Stimulated activated CD8-positive, alpha-beta memory T cell treated with anti-CD3 and anti-CD28 coated beads, Interleukin-4, amount 100 ng/mL, for 24 hours (primary cell): ENCODE data around the gene LEKR1.
"Not testable (repeated sequence)": the region's sequence is repeated elsewhere in the genome, so short reads cannot be mapped to it uniquely, and the experiment has no call there.

Experiments used
- DNase-seq: peaks from one replicate; pipeline ENCODE4 v3.0.0-alpha.2; 2020; ENCODE audit warnings: low read depth

The LEKR1 gene

DNA sequence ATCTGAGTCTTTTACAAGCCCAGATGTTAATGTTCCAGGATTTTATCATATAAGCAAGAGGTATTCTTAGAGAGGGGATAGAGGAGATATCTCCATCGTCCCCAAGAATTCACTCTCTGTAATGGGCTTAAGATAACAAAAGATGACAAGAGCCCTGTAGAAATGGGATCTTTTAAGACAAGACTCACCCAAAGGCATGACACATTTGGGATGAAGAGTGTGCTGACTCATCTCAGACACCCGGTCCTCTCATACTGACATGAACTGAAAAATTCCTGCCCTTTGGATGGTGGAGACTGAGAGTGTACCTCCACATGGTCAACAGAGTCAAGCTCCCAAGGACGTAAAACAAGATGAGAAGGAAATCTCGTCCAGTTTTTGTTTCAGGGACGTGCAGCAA, 11.0 kb downstream of the LEKR1 start:
- no peak for DNase-seq

DNA sequence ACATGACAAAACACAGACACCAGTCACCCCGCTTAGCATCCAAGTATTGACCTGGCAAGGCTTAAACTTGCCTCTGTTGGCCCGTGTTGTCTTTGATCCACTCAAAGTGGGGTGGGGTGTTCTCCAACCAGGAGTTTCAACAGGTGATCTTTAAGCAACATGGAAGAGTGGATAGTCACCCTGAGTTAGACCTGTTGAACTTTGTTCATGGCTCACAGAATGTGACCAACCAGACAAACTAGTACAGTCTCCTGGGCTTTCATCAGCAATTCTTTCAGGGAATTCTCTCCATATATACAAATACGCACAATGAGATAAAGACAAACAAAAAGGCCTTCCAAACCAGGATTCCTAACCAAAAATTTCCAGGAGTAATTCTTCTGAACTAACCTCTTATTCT, 11.9 kb downstream of the LEKR1 start:
- DNase-seq: no peak

DNA sequence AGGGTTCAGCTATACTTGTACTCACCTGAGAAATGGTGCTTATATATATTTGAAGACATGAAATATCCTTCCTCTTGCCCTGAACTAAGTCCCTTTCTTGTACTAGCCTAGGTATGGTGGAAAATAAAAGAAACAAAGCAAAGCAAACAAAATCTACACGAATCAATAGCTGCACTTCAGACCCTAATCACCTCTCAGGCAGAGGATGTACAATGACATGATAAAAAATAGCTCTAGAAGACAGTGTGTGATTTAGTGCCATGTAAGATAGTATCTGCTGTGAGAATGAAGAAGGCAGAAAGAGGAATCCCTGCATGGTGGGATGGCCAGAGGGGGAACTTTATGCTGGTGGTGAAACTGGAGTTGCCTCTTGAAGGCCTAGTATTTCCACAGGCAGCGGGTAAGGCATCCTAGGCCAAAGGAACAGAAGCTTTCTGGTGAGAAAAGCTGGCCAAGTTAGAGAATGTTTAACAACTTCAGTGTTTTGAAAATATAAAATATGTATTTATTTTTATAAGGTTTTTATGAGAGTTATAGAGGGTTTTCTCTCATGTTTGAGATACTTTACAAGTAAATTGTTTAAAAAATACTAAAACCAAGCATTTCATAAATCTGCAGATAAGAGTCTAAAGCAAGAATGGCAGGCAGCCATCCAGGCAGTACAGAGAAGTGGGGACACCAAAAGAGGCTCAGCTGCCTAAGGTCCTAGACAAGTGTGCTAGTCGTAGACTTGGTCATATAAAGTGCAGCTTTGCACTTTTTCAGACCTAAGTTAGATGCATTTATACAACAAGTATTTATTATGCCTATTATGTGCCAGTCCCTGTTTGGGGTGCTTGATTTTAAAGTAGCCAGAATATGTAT, 14.9 kb downstream of the LEKR1 start:
- no peak for DNase-seq

DNA sequence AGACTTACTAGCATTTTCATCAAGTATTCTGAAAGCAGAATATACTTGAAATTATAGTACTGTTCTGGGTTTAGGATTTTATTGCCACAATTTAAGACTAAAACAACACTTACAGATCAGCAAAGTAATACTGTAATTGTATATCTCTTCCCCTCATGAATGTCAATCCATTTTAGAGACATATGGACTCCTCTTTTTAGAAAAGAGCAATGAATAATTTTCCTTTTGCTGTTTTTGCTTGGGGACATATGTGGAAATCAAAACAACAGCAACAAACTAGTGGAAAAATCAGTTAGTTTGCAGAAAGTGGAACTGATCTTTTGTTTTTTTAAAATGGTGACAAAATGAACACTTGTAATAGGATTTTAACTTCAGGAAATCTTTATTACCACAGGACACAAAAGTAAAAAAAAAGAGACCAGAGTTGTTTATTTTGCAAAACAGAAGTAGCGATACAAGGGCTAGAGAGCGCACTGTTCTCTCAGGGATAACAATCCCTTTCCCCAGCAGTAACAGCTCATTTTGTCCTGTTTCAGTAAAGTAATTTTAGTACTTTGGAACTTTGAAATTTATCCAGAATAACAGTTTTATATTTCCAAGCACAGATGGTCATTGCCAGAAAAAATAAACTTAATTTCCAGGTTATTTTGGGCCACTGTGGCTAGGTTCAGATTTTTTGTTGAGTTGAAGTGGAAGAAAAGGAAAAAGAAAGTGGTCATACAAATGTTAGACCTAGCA, 17.1 kb downstream of the LEKR1 start:
- DNase-seq: no peak

DNA sequence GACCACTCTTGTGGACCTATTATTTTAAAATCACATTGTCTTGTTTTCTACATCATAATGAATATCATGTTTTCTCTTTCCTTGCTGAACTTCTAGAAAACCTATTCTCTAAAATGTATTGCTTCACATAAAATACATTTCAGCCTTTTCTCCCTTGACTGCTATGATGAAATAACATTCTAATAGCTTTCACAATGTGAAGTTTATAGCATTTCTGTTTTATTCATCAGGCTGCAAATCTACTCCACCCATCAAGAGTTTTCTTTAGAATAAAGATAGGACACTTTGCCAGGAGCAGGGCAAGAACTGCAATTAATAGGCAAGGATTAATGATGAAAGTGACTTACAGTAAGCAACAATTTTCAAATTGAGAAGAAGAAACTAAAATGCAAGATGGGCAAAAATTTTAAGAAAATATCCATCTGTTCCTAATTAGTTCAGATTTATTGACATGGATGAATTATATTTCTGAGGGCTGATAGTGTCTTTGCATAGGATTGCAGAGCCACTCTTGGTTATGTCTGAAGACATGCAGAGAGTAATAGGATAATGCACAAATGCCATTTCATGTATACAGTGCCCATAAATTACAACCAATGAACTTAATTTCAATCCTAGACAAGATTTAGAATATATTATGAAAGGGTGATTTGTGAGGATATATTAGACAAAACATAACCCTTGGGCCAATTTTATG, 21.7 kb downstream of the LEKR1 start:
- DNase-seq: no peak

DNA sequence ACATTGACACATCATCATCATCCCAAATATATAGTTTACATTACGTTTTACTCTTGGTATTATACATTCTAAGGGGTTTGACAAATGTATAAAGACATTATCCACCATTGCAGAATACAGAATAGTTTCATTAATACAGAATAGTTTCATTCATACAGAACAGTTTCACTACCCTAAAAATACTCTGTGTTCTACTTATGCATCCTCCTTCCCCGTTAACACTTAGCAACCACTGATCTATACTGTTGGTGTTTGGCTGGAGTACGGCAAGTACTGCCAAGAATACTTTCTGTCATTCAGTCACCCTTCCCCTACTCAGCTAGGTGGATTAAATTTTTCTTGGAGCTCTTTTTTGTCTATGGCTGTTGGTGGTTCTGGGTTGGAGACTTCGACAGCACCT, 33.4 kb downstream of the LEKR1 start:
- DNase-seq: no peak

DNA sequence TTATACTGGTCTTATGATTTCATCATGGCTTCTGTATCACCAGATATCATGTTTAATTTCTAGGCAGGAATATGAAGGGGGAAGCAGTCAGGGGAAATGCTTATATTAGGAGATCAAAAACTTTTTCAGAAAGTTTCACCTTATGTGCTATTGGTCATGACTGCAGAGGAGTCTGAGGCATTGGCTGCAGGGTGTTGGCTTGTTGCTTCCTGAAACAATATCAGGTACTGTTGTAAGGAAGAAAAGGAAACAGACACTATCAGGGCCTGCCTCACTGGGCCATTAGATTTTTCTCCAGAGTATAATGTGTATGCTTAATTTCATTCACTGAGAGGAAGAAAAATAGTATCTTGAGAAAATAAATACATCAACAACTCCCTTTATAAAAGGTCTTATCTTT, 34.7 kb downstream of the LEKR1 start:
- no peak for DNase-seq

DNA sequence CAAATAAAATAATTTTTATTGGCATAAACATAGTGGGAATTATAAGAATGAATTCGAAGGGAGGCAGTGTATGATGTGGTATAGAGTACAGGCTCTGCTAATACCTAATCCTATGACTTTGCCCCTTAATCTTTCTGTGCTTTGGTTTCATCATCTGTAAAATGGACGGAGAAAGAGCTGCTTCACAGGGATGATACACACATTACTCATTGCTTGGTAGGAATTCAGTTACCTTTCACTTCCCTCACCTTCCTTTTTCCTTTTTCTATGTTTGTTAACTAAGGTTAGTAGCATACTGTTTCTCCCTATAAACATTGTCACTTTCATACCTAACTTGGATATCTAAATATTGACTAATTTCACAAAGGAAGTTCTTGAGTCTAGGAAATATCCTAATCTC, 36.2 kb downstream of the LEKR1 start:
- no peak for DNase-seq

DNA sequence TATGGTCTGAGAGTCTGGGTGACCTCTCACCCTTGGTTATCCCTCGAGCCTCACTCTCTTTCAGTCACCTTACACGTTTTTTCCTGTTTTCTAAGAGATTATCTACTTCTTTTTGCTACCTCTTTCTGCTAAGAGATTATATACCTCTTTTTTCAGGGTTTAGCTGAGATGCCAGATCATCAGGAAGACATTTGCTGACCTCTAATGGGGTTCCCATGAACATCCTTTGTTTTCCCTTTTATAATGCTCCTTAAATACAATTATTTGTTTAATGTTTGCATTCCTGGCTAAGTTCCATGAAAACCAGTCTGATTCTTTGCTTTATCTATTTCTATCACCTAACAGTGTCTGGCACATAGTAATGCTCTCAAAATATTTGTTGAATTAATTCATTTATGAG, 39.6 kb downstream of the LEKR1 start:
- DNase-seq: no peak

DNA sequence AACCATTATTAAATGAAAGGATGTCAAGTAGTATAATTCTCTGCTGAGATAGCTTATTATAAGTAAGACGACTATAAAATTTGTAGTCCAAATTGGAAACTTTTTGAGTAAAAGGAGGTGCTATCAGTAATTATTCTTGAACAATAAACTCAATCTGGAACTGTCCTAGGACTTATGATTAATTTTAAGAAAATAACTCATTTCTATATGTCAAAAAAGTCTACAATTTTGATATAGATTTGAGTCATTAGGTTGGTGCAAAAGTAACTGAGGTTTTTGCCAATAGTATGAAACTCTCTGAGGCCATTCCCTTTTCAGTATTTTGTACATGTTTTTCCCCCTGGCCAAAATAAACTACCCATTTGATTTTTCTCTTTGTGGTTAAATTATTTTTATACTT, 41.0 kb downstream of the LEKR1 start:
- no peak for DNase-seq

DNA sequence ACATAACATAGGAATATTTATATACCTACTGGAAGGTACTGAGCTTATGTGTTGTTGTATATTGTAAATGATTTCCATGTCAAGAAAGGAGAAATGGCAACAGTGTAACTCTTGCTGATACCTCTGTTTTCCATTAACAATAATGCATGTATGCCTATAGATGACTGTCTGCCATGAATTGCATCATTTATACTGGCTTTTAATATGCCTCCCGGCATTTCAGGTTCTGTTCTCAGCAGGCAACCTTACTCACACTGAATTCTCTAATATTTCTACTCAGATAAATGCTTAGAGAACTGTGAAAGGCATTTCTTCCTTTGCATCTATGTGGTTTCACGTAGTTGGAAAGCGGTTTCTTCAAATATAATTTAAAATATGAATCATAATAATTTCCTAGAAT, 41.8 kb downstream of the LEKR1 start:
- DNase-seq: no peak

DNA sequence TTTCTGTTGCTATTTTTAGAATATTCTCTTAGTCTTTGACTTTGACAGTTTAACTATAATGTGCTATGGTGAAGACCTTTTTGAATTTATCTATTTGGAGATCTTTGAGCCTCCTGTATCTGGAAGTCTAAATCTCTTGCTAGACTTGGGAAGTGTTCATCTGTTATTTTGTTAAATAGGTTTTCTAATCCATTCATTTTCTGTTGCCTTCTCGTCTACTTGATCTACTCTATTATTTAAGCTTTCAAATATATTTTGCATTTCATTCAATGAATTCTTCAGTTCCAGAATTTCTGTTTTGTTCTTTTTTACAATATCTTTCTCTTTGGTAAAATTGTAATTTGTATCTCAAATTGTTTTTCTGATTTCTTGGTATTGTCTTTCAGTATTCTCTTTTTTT, 47.8 kb downstream of the LEKR1 start:
- no peak for DNase-seq

DNA sequence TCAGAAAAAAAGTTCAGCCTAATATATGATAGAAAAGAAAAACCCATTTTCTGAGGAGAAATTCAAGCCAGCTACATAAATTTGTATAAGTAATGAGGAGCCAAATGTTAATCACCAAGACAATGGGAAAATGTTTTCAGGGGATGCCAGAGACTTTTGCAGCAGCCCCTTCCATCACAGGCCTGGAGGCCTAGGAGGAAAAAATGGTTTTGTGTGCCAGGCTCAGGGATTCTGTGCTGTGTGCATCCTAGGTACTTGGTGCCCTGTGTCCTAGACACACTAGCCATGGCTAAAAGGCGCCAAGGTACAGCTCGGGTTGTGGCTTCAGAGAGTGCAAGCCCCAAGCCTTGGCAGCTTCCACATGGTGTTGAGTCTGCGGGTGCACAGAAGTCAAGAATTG, 53.3 kb downstream of the LEKR1 start:
- DNase-seq: not testable (repeated sequence)

DNA sequence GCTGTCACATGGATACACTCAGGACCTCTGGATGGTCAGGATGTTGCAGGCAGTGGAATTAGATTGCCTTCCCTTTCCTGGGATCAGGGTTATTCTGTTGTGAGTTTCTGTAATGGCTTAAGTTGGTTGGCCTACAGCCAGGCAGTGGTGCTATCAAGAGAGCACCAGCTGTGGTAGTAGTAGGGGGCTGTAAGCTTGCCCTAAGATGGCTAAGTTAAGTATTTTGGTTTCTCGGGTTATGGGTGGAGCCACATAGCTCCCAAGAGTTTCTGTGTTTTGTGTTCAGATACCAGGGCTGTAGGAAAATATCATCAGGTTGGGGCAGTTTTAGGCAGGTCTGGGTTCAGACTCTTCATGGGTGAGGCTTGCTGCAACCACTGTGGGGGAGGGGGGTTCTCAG, 59.6 kb downstream of the LEKR1 start:
- no peak for DNase-seq

DNA sequence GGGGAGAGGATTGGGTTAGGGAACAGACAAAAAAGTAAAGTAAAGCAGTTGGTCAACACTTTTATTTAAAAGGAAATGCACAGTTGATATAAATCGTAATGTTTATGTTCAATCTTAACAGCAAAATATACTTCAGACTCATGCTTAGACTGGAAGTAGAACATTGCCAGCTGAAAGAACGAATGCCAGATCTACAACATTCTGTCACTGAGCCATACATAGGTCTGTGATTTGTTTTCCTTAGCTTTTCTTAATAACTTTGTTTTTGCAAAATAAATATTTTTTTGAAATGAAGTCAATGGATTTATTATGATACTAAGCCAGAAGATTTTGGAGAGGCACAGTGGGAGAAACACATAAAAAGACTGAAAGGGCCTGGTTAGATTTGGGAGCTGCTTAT, 62.0 kb downstream of the LEKR1 start:
- no peak for DNase-seq

DNA sequence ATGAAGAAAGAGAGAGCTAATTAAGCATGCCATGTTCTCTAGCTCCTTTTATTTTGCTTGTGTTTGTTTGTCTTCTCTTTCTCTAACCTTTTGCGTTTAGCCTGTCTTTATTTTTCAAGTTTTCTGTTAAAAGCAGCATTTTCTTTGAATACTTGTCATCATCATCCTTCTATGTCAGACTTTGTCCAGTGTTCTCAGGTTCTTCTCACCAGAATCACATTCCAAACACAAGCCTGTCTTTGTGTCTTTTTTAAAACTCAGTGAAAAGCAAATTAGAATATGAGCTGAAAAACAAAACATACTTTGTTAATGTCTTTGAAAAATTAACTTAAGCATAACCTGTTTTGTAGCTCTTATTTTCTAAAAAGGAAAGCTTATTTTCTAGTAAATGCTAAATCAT, 62.4 kb downstream of the LEKR1 start:
- DNase-seq: no peak

DNA sequence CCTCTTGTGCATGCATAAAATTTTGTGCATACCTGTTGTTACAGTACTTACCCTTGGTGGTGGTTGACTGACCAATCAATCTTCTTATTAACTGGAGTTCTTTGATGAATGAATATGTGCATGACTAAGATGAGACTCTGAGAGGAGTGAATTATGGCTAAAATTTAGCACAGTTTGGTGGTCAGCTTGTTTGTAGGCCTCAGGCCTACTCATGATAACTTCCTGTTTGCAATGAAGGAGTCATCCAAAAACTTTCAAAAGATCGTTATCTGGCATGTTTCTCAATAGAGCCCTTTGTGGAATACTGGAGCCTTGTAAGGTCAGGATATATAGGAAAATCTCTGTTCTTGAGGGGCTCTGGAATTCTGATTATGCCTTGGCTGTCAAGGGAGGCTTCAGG, 66.5 kb downstream of the LEKR1 start:
- no peak for DNase-seq

DNA sequence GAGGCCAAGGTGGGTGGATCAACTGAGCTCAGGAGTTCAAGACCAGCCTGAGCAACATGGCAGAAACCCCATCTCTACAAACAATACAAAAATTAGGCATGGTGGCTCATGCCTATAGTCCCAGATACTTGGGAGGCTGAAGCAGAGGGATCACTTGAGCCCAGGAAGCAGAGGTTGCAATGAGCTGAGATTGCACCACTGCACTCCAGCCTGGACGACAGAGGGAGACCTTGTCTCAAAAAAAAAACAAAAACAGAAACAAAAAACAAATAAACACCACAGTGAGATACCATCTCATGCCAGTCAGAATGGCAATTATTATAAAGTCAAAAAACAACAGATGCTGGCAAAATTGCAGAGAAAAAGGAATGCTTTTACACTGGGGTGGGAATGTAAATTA, 69.2 kb downstream of the LEKR1 start:
- DNase-seq: not testable (repeated sequence)

DNA sequence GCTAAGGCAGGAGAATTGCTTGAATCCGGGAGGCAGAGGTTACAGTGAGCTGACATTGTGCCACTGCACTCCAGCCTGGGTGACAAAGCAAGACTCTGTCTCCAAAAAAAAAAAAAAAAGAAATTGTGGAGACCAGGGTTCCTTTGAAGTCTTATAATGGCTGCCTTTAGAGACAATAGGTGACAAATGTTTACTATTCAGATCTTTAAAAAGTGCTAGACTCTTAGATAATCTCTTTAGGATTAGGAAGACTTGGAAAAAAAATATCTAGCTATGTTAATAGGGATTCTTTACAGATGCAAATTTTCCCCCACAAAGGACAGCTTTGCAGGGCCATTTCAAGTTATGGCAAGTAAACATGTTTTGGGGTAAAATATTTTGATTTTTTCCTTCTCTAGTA, 71.7 kb downstream of the LEKR1 start:
- DNase-seq: not testable (repeated sequence)

DNA sequence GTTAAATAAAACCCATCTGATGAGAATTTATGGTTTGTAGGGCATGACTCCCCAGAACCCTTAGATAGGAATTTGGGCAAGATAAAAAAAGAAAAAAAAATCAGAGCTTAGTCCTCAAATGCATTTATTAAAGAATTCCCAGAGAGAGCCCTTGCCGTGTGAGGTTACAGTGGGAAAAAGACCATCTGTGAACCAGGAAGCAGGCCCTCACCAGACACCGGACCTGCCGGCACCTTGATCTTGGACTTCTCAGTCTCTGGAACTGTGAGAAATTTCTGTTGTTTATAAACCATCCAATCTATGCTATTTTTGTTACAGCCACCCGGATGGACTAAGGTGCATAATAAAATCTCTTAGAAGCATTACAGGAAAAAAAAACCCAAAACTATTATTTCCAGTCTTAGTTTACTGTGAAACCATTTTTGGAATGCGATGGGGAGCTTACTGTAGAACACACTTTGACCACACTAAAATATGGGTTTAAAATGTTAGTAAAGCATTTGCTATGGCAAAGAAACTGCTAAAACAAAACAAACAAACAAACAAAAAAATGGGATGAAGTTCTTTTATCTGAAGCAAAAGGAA, 72.2 kb downstream of the LEKR1 start:
- DNase-seq: no peak

DNA sequence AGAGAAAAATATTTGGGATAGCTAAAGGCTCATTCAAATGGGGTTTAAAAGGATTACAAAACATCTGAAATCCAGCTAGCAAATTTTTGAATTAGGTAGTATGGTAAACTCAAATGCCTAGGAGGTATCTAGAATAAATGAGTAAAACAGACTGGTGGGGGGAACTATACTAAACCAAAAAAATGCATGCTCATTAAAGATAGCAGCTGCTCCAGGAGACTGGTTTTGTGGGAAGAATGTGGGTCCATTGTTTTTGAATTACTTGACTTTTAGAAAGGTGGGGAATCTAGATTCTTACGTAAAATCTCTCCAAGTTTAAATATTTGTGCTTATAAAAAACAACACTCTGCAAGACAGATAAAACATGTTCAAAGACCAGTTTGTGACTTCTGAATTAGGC, 73.8 kb downstream of the LEKR1 start:
- DNase-seq: no peak

DNA sequence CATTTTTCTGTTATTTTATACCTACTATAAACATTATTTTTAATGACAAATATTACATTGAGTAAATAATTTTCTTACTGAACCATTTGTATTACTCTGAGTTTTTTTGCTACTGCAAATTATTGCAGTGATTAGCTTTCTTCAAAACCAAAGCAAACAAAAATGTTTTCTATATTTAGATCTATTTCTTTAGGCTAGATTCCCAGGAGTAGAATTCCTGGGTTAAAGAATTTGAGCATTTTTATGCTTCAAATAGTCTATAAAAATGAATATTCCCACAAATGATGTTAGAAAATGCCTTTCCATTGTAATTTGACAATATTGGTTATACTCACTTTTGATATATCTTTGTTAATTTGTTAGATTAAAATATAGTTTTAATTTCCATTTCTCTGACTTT, 76.8 kb downstream of the LEKR1 start:
- no peak for DNase-seq

DNA sequence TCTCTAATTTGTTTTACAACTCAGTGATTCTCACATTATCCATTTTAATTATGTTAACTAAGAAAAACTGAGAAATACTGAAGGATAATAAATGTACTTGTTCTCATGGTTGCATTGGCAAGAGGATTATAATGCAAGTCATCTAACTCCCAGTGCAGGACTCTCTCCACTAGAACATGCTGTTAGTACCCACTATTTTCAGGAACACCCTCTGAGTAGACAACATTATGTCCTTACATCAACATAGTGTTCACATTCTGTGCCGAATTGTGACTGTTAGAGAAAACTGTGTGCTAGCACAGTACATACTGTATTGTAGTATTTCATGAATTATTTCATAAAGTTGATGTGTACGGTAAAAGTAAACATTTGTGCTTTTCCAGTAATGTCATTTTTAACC, 80.1 kb downstream of the LEKR1 start:
- no peak for DNase-seq
